PC-3 (cell line): ENCODE results near the gene FAM13A.

Source experiments
- EZH2 ChIP-seq: fragments of 300-600 bp; sonication (generic); IDR thresholded peaks from one replicate; pipeline ENCODE4 v1.6.1; 2017; ENCODE audit warnings: antibody characterized with exemption, mild to moderate bottlenecking, low read length; ENCODE audit not compliant: unreplicated experiment
- EZH2phosphoT487 ChIP-seq: fragments of 300-600 bp; sonication (generic); IDR thresholded peaks from 2 replicates; pipeline ENCODE4 v1.6.1; 2018; ENCODE audit warnings: mild to moderate bottlenecking, antibody characterized with exemption, low read length, borderline replicate concordance
- TF ChIP-seq, protein P1 (sequence below): fragments of 300-600 bp; sonication (generic); conservative IDR thresholded peaks from 2 replicates; pipeline ENCODE4 v1.5.1; 2017; ENCODE audit warnings: antibody characterized with exemption, low read depth, mild to moderate bottlenecking, low read length

DNA sequence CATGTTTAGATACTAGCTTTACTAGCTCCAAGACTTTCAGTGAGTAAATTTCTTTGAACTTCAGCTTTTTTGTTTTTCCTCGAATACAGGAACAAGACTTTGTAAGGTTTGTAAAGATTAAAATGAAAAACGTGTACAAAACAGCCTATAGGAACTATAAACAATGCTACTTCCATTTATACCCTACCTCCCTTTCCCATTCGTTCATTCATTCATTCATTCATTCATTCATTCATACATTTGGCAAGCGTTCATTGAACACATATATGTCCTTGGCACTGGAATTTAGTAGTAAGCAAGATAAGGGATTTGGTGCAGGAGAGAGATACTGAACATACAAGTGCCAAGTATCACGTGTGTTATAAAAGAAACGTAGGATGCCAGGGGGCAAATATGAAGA lies 293.9 kb downstream of the FAM13A start:
- TF ChIP-seq EZH2 (no peak), EZH2phosphoT487 (no peak)
- TF ChIP-seq, protein P1, sequence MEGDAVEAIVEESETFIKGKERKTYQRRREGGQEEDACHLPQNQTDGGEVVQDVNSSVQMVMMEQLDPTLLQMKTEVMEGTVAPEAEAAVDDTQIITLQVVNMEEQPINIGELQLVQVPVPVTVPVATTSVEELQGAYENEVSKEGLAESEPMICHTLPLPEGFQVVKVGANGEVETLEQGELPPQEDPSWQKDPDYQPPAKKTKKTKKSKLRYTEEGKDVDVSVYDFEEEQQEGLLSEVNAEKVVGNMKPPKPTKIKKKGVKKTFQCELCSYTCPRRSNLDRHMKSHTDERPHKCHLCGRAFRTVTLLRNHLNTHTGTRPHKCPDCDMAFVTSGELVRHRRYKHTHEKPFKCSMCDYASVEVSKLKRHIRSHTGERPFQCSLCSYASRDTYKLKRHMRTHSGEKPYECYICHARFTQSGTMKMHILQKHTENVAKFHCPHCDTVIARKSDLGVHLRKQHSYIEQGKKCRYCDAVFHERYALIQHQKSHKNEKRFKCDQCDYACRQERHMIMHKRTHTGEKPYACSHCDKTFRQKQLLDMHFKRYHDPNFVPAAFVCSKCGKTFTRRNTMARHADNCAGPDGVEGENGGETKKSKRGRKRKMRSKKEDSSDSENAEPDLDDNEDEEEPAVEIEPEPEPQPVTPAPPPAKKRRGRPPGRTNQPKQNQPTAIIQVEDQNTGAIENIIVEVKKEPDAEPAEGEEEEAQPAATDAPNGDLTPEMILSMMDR: no peak
